ENCODE measurements around the gene KRT4.

KRT4 gene

DNA sequence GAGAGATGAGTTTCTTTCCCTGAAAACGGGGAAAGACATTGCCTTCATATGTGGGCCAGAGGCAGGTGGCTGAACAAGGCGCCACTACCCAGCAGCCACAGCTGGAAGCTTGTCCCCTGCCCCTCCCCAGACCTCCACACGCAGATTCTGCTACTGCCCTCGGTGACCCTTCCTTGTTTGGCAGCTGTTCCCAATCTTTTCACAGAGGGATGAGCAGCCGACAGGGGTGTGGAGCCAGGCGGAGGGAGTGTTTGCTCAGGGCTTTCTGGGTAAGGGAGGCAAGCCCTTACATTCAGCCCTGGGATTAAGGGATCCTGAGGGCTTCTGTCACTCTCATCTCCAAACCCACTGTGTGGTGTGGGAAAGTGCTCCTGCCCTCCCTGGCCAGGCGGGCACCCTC lies 4.5 kb upstream of the KRT4 start:
- no peak for DNase-seq (ENCODE audit: low read depth, low spot score)
- in situ Hi-C loops (cut with HindIII; ENCODE audit: low sequenced_read_pairs) = no loop called here
- TF ChIP-seq, protein P1, sequence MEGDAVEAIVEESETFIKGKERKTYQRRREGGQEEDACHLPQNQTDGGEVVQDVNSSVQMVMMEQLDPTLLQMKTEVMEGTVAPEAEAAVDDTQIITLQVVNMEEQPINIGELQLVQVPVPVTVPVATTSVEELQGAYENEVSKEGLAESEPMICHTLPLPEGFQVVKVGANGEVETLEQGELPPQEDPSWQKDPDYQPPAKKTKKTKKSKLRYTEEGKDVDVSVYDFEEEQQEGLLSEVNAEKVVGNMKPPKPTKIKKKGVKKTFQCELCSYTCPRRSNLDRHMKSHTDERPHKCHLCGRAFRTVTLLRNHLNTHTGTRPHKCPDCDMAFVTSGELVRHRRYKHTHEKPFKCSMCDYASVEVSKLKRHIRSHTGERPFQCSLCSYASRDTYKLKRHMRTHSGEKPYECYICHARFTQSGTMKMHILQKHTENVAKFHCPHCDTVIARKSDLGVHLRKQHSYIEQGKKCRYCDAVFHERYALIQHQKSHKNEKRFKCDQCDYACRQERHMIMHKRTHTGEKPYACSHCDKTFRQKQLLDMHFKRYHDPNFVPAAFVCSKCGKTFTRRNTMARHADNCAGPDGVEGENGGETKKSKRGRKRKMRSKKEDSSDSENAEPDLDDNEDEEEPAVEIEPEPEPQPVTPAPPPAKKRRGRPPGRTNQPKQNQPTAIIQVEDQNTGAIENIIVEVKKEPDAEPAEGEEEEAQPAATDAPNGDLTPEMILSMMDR (IDR thresholded peaks at IDR 0.05; ENCODE audit: low read depth, low read length) = no peak
- H3K4me3 ChIP-seq (ENCODE audit: low read depth, low read length) = no peak overlapping the region

DNA sequence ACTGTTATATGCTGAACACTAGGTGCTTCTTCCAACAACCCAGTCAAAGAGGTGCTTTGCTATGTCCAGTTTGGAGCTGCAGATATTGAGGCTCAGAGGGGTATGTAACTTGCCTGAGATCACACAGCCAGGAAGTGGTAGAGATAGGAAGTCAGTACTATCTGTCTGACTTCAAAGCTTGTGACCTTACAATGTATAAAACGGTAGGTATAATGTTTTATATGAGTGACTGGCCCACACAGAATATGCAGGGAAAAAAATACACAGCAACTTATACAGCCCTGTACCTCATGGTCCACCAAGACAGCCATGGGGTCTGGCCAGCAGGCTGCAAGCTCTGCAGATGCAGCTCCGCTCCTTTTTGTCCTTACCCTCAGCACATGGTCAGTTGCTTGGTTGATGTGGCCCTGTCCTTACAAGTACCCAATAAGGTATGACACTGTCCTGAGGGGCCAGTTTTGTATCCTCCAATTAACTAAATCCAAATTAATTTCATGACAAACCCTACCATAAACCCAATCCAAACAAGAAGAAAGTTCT lies 3.9 kb upstream of the KRT4 start:
- no peak overlapping the region for H3K4me3 ChIP-seq (ENCODE audit: low read depth, low read length)
- DNase-seq (ENCODE audit: low read depth, low spot score) = no peak
- TF ChIP-seq, protein P1 (IDR thresholded peaks at IDR 0.05; ENCODE audit: low read depth, low read length) = no peak
- in situ Hi-C loops (cut with HindIII; ENCODE audit: low sequenced_read_pairs) = no loop called here

DNA sequence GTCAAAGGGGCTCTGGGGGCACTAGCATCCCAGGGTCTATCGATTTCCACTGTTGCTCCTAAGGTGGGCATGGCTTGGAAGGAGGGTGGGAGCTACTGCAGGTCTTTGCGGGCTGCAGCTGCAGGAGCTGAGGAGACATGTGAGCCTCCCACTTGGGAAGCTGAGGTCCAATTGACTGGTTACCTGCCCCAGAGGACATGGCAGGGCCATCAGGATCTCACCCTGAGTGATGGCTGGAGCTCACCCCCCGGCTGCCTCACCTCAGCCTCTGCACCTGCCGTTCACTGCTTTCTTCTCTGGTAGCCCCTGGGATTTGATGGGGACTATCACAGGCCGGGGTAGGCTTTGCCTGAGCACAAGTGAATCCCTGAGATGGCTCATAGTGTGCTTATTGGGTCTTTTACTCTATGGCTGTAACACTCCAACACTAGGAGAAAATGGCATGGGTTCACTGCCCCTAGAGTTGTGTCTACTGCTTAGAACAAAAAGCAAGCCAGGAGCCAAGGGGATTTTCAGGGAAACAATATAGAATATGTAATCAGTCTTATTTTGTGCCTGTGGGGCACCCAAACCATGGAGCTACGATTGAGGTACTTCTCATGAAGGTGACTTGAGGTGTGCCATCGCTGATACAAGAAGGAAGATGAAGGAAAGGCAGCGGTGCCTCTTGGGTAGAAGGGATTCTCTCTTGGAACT lies 3.2 kb upstream of the KRT4 start:
- in situ Hi-C loops (cut with HindIII; ENCODE audit: low sequenced_read_pairs) = no loop called here

DNA sequence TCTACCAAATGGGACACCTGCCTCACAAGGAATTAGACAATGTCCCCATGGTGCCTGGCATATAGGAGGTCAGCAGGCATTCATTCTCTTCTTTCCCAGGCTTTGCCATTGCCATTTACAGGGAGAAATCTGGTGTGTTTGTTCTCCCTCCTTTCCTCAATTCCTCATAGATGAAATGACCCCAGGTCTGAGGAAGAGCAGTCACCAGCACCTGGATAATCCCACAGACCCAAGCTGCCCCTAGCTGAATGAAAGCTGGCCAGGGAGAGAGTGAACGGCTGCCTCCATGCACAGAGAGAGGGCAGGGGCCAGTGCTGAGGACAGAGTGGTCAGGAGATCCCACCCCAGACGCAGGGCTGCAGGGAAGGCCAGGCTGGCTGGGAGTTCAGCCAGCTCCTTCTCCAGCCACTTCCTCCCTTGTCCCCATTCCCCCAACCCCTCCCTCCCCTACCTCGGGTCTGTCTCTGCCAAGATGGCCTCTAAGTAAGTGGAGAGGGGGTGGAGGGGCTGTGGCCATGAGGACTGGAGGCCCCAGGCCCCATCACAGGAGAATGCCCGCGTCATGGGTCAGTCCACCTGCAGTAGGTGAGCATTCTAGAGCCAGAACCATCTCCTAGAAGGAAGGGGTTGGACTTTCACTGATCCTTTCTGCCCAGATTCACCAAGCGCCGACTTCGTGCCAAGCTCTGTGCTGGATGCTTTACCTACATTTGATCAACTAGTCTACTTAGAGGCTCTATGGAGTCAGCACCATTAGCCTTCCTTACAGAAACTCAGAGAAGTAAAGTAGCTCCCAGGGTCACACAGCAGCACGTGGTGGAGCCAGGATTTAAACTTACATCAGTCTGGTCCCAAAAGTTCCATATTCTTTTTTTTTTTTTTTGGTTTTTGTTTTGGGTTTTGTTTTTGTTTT lies 2.0 kb upstream of the KRT4 start:
- no peak for DNase-seq (ENCODE audit: low read depth, low spot score)
- in situ Hi-C loops (cut with HindIII; ENCODE audit: low sequenced_read_pairs) = no loop called here
- TF ChIP-seq, protein P1 (IDR thresholded peaks at IDR 0.05; ENCODE audit: low read depth, low read length) = no peak
- H3K4me3 ChIP-seq (ENCODE audit: low read depth, low read length) = no peak overlapping the region

More for the DNA sequence above, 3.2 kb upstream of the KRT4 start:
- no peak overlapping the region for H3K4me3 ChIP-seq (ENCODE audit: low read depth, low read length)
- TF ChIP-seq, protein P1 (IDR thresholded peaks at IDR 0.05; ENCODE audit: low read depth, low read length) = no peak
- no peak for DNase-seq (ENCODE audit: low read depth, low spot score)

DNA sequence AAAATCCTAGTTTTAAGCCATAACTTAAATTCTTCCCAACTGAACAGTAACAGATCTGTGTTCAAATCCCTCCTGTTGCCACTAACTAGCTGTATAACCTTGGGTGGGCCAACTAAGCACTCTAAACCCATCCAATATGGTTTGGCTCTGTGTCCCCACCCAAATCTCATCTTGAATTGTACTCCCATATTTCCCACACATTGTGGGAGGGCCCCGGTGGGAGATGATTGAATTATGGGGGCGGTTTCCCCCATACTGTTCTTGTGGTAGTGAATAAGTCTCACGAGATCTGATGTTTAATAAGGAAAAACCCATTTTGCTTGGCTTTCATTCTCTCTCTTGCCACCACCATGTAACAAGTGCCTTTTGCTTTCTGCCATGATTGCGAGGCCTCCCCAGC lies 1.2 kb upstream of the KRT4 start:
- in situ Hi-C loops (cut with HindIII; ENCODE audit: low sequenced_read_pairs) = no loop called here
- H3K4me3 ChIP-seq (ENCODE audit: low read depth, low read length) = no peak overlapping the region
- TF ChIP-seq, protein P1 (IDR thresholded peaks at IDR 0.05; ENCODE audit: low read depth, low read length) = no peak
- no peak for DNase-seq (ENCODE audit: low read depth, low spot score)

DNA sequence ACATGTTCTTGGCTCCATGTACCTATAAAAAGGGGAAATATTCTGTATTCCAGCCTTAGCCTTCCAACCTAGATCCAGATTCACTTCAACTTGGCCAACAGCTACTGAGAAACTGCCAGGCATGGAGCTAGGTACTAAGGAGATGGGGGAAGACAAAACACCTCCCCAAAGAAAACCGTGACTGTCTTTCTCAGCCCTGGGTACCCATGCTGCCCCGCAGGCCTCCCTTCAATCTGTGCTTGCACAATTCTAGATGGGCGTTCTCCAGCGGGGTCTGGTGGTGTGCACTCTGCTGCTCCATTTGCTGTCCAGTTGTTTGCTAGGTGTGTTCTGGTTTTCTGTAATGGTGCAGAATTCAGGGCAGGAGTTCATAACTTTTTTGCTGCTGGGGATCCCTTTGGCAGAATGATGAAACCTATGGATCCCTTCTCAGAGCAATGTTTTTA lies 817 bp upstream of the KRT4 start:
- H3K4me3 ChIP-seq (ENCODE audit: low read depth, low read length) = no peak overlapping the region
- in situ Hi-C loops (cut with HindIII; ENCODE audit: low sequenced_read_pairs) = no loop called here
- no peak for DNase-seq (ENCODE audit: low read depth, low spot score)
- TF ChIP-seq, protein P1 (IDR thresholded peaks at IDR 0.05; ENCODE audit: low read depth, low read length) = no peak
